Astrocyte (in vitro differentiated cells and primary cell): ENCODE data around the gene CA5B.
"Not testable (repeated sequence)": the region's sequence is repeated elsewhere in the genome, so short reads cannot be mapped to it uniquely, and the experiment has no call there.

Experiments used
- EZH2 ChIP-seq: IDR thresholded peaks from 2 replicates; pipeline ENCODE4 v1.6.1; 2012; ENCODE audit warnings: mild to moderate bottlenecking, low read length, inconsistent platforms; ENCODE audit not compliant: insufficient read depth
- TF ChIP-seq, protein P1 (sequence below): IDR thresholded peaks from 2 replicates; pipeline ENCODE4 v1.5.1; 2011; ENCODE audit warnings: low read depth, mild to moderate bottlenecking, inconsistent platforms, low read length, moderate library complexity; ENCODE audit not compliant: insufficient read depth

DNA sequence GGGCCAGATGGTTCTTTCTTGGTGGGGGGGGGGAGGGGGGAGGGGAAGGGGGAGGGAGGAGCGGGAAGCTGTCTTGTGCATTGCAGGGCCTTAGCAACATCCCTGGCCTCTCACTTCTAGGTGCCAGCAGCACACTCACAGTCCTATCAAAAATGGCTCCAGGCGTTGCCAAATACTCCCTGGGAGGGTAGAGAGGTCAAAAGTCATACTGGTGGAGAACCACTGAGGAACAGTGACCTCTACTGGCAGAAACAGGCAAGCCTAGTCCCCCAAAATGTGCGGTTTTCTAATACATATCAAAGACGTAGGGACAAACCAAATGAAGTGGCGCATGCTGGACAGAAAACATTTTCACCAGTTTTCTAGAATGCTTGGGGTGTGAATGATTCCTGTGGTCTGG lies 34.3 kb upstream of the CA5B start:
- TF ChIP-seq, protein P1, sequence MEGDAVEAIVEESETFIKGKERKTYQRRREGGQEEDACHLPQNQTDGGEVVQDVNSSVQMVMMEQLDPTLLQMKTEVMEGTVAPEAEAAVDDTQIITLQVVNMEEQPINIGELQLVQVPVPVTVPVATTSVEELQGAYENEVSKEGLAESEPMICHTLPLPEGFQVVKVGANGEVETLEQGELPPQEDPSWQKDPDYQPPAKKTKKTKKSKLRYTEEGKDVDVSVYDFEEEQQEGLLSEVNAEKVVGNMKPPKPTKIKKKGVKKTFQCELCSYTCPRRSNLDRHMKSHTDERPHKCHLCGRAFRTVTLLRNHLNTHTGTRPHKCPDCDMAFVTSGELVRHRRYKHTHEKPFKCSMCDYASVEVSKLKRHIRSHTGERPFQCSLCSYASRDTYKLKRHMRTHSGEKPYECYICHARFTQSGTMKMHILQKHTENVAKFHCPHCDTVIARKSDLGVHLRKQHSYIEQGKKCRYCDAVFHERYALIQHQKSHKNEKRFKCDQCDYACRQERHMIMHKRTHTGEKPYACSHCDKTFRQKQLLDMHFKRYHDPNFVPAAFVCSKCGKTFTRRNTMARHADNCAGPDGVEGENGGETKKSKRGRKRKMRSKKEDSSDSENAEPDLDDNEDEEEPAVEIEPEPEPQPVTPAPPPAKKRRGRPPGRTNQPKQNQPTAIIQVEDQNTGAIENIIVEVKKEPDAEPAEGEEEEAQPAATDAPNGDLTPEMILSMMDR = not testable (repeated sequence)
- not testable (repeated sequence) for TF ChIP-seq EZH2
